Tibial nerve (tissue), 4 donors: ENCODE results near the gene ZFTA. TPM values are rescaled to one million over a fixed set of nuclear protein-coding genes. Genes with fewer than 3 reads are reported as not detected.

ENCODE experiments used
- DNase-seq, 2 donors: peaks; one replicate each; pipeline ENCODE4 v3.0.0-alpha.2; 2019; ENCODE audit warnings: low spot score in 2 of 2
- H3K27ac ChIP-seq, 4 donors: fragments of 200-600 bp; sonication (generic) in 3 of 4; one replicate each; pipeline ENCODE4 v1.5.1; 2017 to 2019; ENCODE audit warnings: mild to moderate bottlenecking in 1 of 4
- H3K27me3 ChIP-seq, 2 donors: fragments of 200-600 bp; sonication (generic) in 1 of 2; one replicate each; pipeline versions ENCODE4 v1.5.1 to v1.6.0; 2017 to 2019
- H3K36me3 ChIP-seq, 3 donors: fragments of 200-600 bp; sonication (generic); one replicate each; pipeline ENCODE4 v1.5.1; 2018 to 2019
- H3K4me1 ChIP-seq, 4 donors: fragments of 200-600 bp; sonication (generic) in 3 of 4; one replicate each; pipeline ENCODE4 v1.5.1; 2017 to 2019
- H3K4me3 ChIP-seq, 4 donors: fragments of 200-600 bp; sonication (generic) in 3 of 4; one replicate each; pipeline ENCODE4 v1.5.1; 2017 to 2019; ENCODE audit warnings: mild to moderate bottlenecking in 1 of 4, moderate library complexity in 1 of 4
- H3K9me3 ChIP-seq, 4 donors: fragments of 200-600 bp; sonication (generic) in 3 of 4; one replicate each; pipeline ENCODE4 v1.5.1; 2017 to 2019
- CTCF ChIP-seq, 5 experiments: fragments of 200-600 bp in 3 of 5; fragments of 450-650 bp in 2 of 5; sonication (generic) in 3 of 5; IDR thresholded peaks; one replicate each; pipeline ENCODE4 v1.5.1; 2016 to 2019; ENCODE audit warnings: antibody characterized with exemption in 5 of 5, mild to moderate bottlenecking in 3 of 5, moderate library complexity in 2 of 5
- POLR2A ChIP-seq, 2 donors: fragments of 450-650 bp; IDR thresholded peaks; one replicate each; pipeline ENCODE4 v1.6.1; 2017; ENCODE audit warnings: antibody characterized with exemption in 2 of 2, mild to moderate bottlenecking in 2 of 2, moderate library complexity in 2 of 2
- WGBS, 2 donors: methylation state at CpG; one replicate each; pipeline ENCODE4 v1.1.5; 2018; 5-methylcytosine and 5-hydroxymethylcytosine counted together
- small RNA-seq: library from RNA; depleted of rRNA; stranded (forward); fragments of <200 nt; gene quantifications from one replicate; pipeline ENCODE3, GENCODE V24; 2016
- total RNA-seq, 4 donors: library from RNA; depleted of rRNA; stranded (reverse); fragments of >200 nt; gene quantifications; one replicate each; pipeline ENCODE4 v1.1.0, GENCODE V29; 2016

The ZFTA gene
- total RNA-seq, 4 donors from 2014 or later = 19.4 to 25.1 (median 23.8) TPM

GRCh38 chr11:63719001-63719400 is 49.6 kb downstream of the ZFTA start:
- no peaks in the 10 kb centered on the region for H3K27me3 ChIP-seq
- H3K9me3 ChIP-seq = no peaks in the 10 kb centered on the region
- no peaks in the 10 kb centered on the region for H3K36me3 ChIP-seq
- no peak for DNase-seq
- no peaks in the 10 kb centered on the region for H3K4me1 ChIP-seq
- H3K4me3 ChIP-seq = no peak overlapping the region
- no peak overlapping the region for H3K27ac ChIP-seq
- TF ChIP-seq CTCF (IDR thresholded peaks at IDR 0.05) (no peak), POLR2A (IDR thresholded peaks at IDR 0.05) (no peak)
- WGBS, 2 donors = 91 to 92% methylated on average over 1 of the region's 1 CpG

Small RNA genes lying within 50 kb of the gene (small RNA-seq; reads per million reads assigned to genes)
- not detected for gene RN7SL596P

Other genes starting within 250 kb of the ZFTA start
- gene PLAAT4, start 232.0 kb downstream of the ZFTA start, total RNA-seq = 10 to 100 TPM in 3 of 4 donors, 1 to 10 TPM in 1; 6.3 to 43.7 (median 23.0) TPM
- under 1 TPM in 1 of 4 donors, not detected in 3; 0.90 TPM for gene PLAAT2, start 205.4 kb downstream of the ZFTA start, total RNA-seq
- 100 to 1,000 TPM; 140 to 185 (median 157) TPM for gene PLAAT3, start 154.3 kb downstream of the ZFTA start, total RNA-seq
- 100 to 1,000 TPM in 1 of 4 donors, 10 to 100 TPM in 3; 81.4 to 102 (median 92.9) TPM for gene ATL3, start 97.4 kb downstream of the ZFTA start, total RNA-seq
- gene RTN3, start 87.3 kb downstream of the ZFTA start, total RNA-seq = 100 to 1,000 TPM in 3 of 4 donors, 10 to 100 TPM in 1; 88.8 to 148 (median 116) TPM
- gene SPINDOC, start 44.7 kb upstream of the ZFTA start, total RNA-seq = 10 to 100 TPM in 2 of 4 donors, 1 to 10 TPM in 2; 5.5 to 14.7 (median 10.0) TPM
- 10 to 100 TPM; 22.1 to 32.1 (median 23.6) TPM for gene MARK2, start 70.3 kb upstream of the ZFTA start, total RNA-seq
- 1 to 10 TPM in 1 of 4 donors, under 1 TPM in 1, not detected in 2; 0.22 to 1.6 TPM for gene RCOR2, start 148.4 kb upstream of the ZFTA start, total RNA-seq
- 10 to 100 TPM in 1 of 4 donors, 1 to 10 TPM in 3; 4.9 to 13.5 (median 5.6) TPM for gene NAA40, start 170.2 kb upstream of the ZFTA start, total RNA-seq
- 100 to 1,000 TPM; 337 to 421 (median 383) TPM for gene COX8A, start 205.8 kb upstream of the ZFTA start, total RNA-seq
- gene OTUB1, start 217.7 kb upstream of the ZFTA start, total RNA-seq = 10 to 100 TPM; 35.0 to 86.7 (median 50.4) TPM